ENCODE measurements around the gene HLA-DRB5.

GRCh38 chr6:32492351-32492750, 37.7 kb downstream of the HLA-DRB5 start:
- TF ChIP-seq CTCF (IDR thresholded peaks at IDR 0.05): no peak
- TF ChIP-seq POLR2A (IDR thresholded peaks at IDR 0.05): no peak

Measured in adrenal gland (tissue), 5 donors.